HepG2 (cell line): ENCODE data around the gene L3MBTL1. TPM values are rescaled to one million over a fixed set of nuclear protein-coding genes. Genes with fewer than 3 reads are reported as not detected.

Experiments
- ATAC-seq: fragments of 200-7000 bp; cut with Tn5 transposase; 3 replicates; pipeline ENCODE4 v1.9.1; 2020; ENCODE audit warnings: mild to moderate bottlenecking, moderate library complexity
- BruUV-seq: library from RNA; stranded (reverse); fragments of 400-500 nt; replicated peaks from 2 replicates; lab custom pipeline; 2021; lab: Mats Ljungman, UMichigan
- CTCF ChIA-PET: fragments of 300-600 bp; formaldehyde crosslinking; extraction: SDS; loops from one replicate; lab custom pipeline; 2021; ENCODE audit warnings: low total read pairs, inconsistent platforms, low intra/inter-chr PET ratio; lab: Yijun Ruan, JAX
- POLR2A ChIA-PET: fragments of 350-600 bp; sonication (Branson Sonifier 250); formaldehyde crosslinking; loops from one replicate; lab custom pipeline; 2020; ENCODE audit warnings: antibody characterized with exemption, inconsistent platforms; lab: Yijun Ruan, JAX
- DNase-seq: peaks from one replicate; pipeline ENCODE4 v3.0.0-alpha.2; 2015; ENCODE audit warnings: low spot score
- FAIRE-seq: peaks from 3 replicates; lab custom pipeline; 2011; peaks lifted over from hg19 to GRCh38; lab: Jason Lieb, UNC
- H2AFZ ChIP-seq: one replicate; pipeline ENCODE4 v1.6.1; 2011; ENCODE audit warnings: low read length, inconsistent platforms
- H3K27ac ChIP-seq: fragments of 300-600 bp; 3 replicates; pipeline ENCODE4 v1.8.0; 2011; ENCODE audit warnings: mixed run types, mild to moderate bottlenecking, mixed read lengths, low read length, inconsistent platforms; ENCODE audit not compliant: insufficient read depth; ENCODE audit errors: extremely low read length
- H3K27me3 ChIP-seq, 2 experiments: fragments of 200-600 bp in 1 of 2; 2 replicates in 1 of 2; 3 replicates in 1 of 2; pipeline versions ENCODE4 v1.6.0 to v1.8.0; 2011; ENCODE audit warnings: low read length in 2 of 2, mild to moderate bottlenecking in 2 of 2, moderate library complexity in 2 of 2, inconsistent platforms in 1 of 2; ENCODE audit not compliant: insufficient read depth in 2 of 2, control insufficient read depth in 1 of 2
- H3K36me3 ChIP-seq, 2 experiments: fragments of 200-600 bp in 1 of 2; replicated peaks in 1 of 2; 2 replicates in 1 of 2; 3 replicates in 1 of 2; pipeline versions ENCODE4 v1.5.1 to v1.8.0; 2011; ENCODE audit warnings: low read length in 2 of 2, inconsistent platforms in 1 of 2; ENCODE audit not compliant: insufficient read depth in 2 of 2, control insufficient read depth in 1 of 2
- H3K4me1 ChIP-seq: 2 replicates; pipeline ENCODE4 v1.5.1; 2012; ENCODE audit warnings: low read length, inconsistent platforms; ENCODE audit not compliant: insufficient read depth
- H3K4me2 ChIP-seq: 2 replicates; pipeline ENCODE4 v1.6.0; 2011; ENCODE audit warnings: low read depth, low read length, inconsistent platforms
- H3K4me3 ChIP-seq, 3 experiments: fragments of 200-600 bp in 1 of 3; sonication (generic), shearing (Covaris generic) in 1 of 3; replicated peaks in 1 of 3; 2 replicates each; pipeline ENCODE4 v1.5.1; 2011 to 2016; ENCODE audit warnings: low read length in 3 of 3, inconsistent platforms in 2 of 3, low read depth in 2 of 3, mild to moderate bottlenecking in 2 of 3, control low read depth in 1 of 3, mixed read lengths in 1 of 3; ENCODE audit not compliant: insufficient read depth in 1 of 3
- H3K79me2 ChIP-seq: one replicate; pipeline ENCODE4 v1.6.1; 2011; ENCODE audit warnings: low read length, inconsistent platforms; ENCODE audit not compliant: insufficient read depth
- H3K9ac ChIP-seq: 2 replicates; pipeline ENCODE4 v1.6.0; 2011; ENCODE audit warnings: mild to moderate bottlenecking, low read depth, low read length, inconsistent platforms; ENCODE audit not compliant: insufficient read depth
- H3K9me3 ChIP-seq: 2 replicates; pipeline ENCODE4 v1.5.1; 2012; ENCODE audit warnings: mild to moderate bottlenecking, low read length
- H4K20me1 ChIP-seq: 2 replicates; pipeline ENCODE4 v1.6.0; 2011; ENCODE audit warnings: inconsistent platforms, mild to moderate bottlenecking, low read length, moderate library complexity; ENCODE audit not compliant: insufficient read depth
- HNRNPH1 ChIP-seq: fragments of 200-400 bp; formaldehyde crosslinking; optimal IDR thresholded peaks from 2 replicates; pipeline ENCODE3; 2017; ENCODE audit warnings: mild to moderate bottlenecking, low read depth, low read length
- ISX ChIP-seq: sonication (generic); formaldehyde crosslinking; conservative IDR thresholded peaks from 2 replicates; pipeline ENCODE4 v1.5.0; 2020; ENCODE audit warnings: missing genetic modification reagents
- KLF12 ChIP-seq: sonication (generic); formaldehyde crosslinking; IDR thresholded peaks from 2 replicates; pipeline ENCODE4 v1.4.0; 2020; ENCODE audit warnings: missing genetic modification reagents, borderline replicate concordance
- KLF13 ChIP-seq: sonication (generic); formaldehyde crosslinking; IDR thresholded peaks from 2 replicates; pipeline ENCODE4 v1.4.0; 2020; ENCODE audit warnings: mild to moderate bottlenecking, missing genetic modification reagents
- MTA1 ChIP-seq: sonication (generic); formaldehyde crosslinking; IDR thresholded peaks from 2 replicates; pipeline ENCODE4 v1.4.0; 2020; ENCODE audit warnings: missing genetic modification reagents, mild to moderate bottlenecking, borderline replicate concordance
- MTA3 ChIP-seq: sonication (generic); formaldehyde crosslinking; IDR thresholded peaks from 2 replicates; pipeline ENCODE4 v1.4.0; 2020; ENCODE audit warnings: missing genetic modification reagents
- REPIN1 ChIP-seq: sonication (generic); formaldehyde crosslinking; IDR thresholded peaks from 2 replicates; pipeline ENCODE4 v1.8.0; 2022; ENCODE audit warnings: missing genetic modification reagents, low read depth, mild to moderate bottlenecking, borderline replicate concordance
- SOX6 ChIP-seq, 2 experiments: fragments of 450-650 bp in 1 of 2; sonication (generic) in 1 of 2; formaldehyde crosslinking in 1 of 2; IDR thresholded peaks; 2 replicates each; pipeline versions ENCODE4 v1.4.0 to v1.6.1; 2017 to 2020; ENCODE audit warnings: antibody characterized with exemption in 1 of 2, mild to moderate bottlenecking in 1 of 2, missing genetic modification reagents in 1 of 2
- ZBTB42 ChIP-seq: sonication (generic); formaldehyde crosslinking; IDR thresholded peaks from 2 replicates; pipeline ENCODE4 v1.5.0; 2020; ENCODE audit warnings: mild to moderate bottlenecking, missing genetic modification reagents
- ZNF292 ChIP-seq: sonication (generic); formaldehyde crosslinking; IDR thresholded peaks from 2 replicates; pipeline ENCODE4 v1.8.1; 2022; ENCODE audit warnings: mild to moderate bottlenecking, low read depth, missing genetic modification reagents, borderline replicate concordance
- ZNF501 ChIP-seq: sonication (generic); formaldehyde crosslinking; IDR thresholded peaks from 2 replicates; pipeline ENCODE4 v1.5.1; 2020; ENCODE audit warnings: mild to moderate bottlenecking, moderate library complexity, missing genetic modification reagents
- WGBS: methylation state at CpG from one replicate; pipeline ENCODE4 v1.1.6; 2017; ENCODE audit warnings: low lambda C conversion rate; 5-methylcytosine and 5-hydroxymethylcytosine counted together
- in situ Hi-C: cut with HindIII; loops from 2 replicates; pipeline ENCODE4 v1.10.0; 2017; ENCODE audit warnings: low pct_unique_long_range_greater_than_20kb; ENCODE audit not compliant: extremely low pct_ligation_motif_present
- intact Hi-C: fragments of 100-400 bp; cut with micrococcal nuclease; formaldehyde crosslinking; loops from one replicate; pipeline ENCODE4 v1.10.0; 2022; ENCODE audit not compliant: unreplicated experiment
- polyA plus RNA-seq, 8 experiments: library from polyadenylated mRNA; depleted of rRNA in 3 of 8; stranded (reverse) in 7 of 8; unstranded in 1 of 8; fragments of >200 nt; fragmentation: Illumina TruSeq in 4 of 8; extraction: Trizol in 4 of 8; gene quantifications; 2 replicates each; pipeline versions ENCODE4 v1.2.1 to v1.2.3, GENCODE V29; 2011 to 2016; ENCODE audit warnings: low read depth in 4 of 8, missing spikeins in 1 of 8, mixed read lengths in 1 of 8; ENCODE audit not compliant: insufficient read depth in 1 of 8
- total RNA-seq, 5 experiments: library from RNA; depleted of rRNA; stranded (reverse); fragments of >200 nt; fragmentation: Illumina TruSeq; extraction: Trizol; gene quantifications; 2 replicates each; pipeline ENCODE4 v1.2.3, GENCODE V29; 2016; ENCODE audit warnings: low read depth in 1 of 5
- TF ChIP-seq, protein P1 (sequence below): sonication (generic); formaldehyde crosslinking; IDR thresholded peaks from 2 replicates; pipeline ENCODE4 v1.8.0; 2022; ENCODE audit warnings: missing genetic modification reagents, mild to moderate bottlenecking, inconsistent platforms, borderline replicate concordance
- TF ChIP-seq, protein P2 (sequence below): sonication (generic); formaldehyde crosslinking; IDR thresholded peaks from 2 replicates; pipeline ENCODE4 v1.5.1; 2020; ENCODE audit warnings: mild to moderate bottlenecking, missing genetic modification reagents, moderate library complexity
- TF ChIP-seq, protein P3 (sequence below): sonication (generic); formaldehyde crosslinking; IDR thresholded peaks from 2 replicates; pipeline ENCODE4 v1.8.1; 2022; ENCODE audit warnings: mild to moderate bottlenecking, missing genetic modification reagents
- TF ChIP-seq, protein P4 (sequence below): sonication (generic); formaldehyde crosslinking; IDR thresholded peaks from 2 replicates; pipeline ENCODE4 v1.8.0; 2022; ENCODE audit warnings: missing genetic modification reagents, low read depth, mild to moderate bottlenecking, borderline replicate concordance

The L3MBTL1 gene
- total and polyA plus RNA-seq, 2 of the 13 experiments (the other 11 are each of a cell fraction or from before 2014, with no cell fraction given), result 9.0 to 17.8 TPM

DNA sequence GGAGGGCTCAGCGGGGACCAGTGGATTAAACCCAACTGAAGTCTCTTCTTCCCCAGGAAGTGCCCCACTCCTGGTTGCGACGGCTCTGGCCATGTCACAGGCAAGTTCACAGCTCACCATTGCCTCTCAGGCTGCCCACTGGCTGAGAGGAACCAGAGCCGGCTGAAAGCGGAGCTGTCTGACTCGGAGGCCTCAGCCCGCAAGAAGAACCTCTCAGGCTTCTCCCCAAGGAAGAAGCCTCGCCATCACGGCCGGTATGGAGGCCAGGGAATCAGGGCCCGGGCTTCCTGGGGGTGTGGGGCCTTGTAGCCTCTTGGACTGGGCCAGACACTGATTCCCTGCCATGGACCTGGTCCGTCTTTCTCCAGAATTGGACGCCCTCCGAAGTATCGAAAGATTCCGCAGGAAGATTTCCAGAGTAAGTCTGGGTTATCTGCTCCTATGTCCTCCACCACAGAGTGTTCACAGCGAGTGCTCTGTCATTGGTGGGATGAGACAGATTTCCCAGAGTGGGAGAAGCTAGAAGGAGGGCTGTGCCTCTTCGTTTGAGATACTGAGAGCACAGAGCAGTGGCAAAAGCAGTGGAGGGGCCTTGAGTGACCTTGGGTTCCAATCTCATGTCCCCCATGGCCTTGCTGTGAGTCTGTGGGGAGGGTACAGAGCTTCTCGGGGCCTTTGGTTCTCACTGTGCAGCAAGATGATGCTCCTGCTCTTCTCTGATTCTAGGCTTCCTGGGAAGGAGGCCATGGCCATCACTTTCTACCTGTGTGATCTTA, 28.7 kb downstream of the L3MBTL1 start:
- WGBS, result 87% methylated on average over 19 of the region's 19 CpGs
- intact Hi-C loops, result no loop called here
- Histone ChIP-seq H4K20me1 (no peaks in the 10 kb centered on the region), H3K9ac (no peak overlapping the region), H3K4me1 (peaks cover 48% of the 10 kb centered on the region), H3K9me3 (no peaks in the 10 kb centered on the region), H3K27ac (no peak overlapping the region), H3K27me3 (no peaks in the 10 kb centered on the region; a peak in 1 of 5 replicates), H3K4me3 (no peak overlapping the region), H3K36me3 (peaks cover 2 to 4% of the 10 kb centered on the region in 2 experiments; a peak in 3 of 5 replicates), H3K79me2 (no peaks in the 10 kb centered on the region), H3K4me2 (no peak overlapping the region), H2AFZ (no peak overlapping the region)
- in situ Hi-C loops, result loop anchor here (5.0 kb wide), 1 partner anchor 156 kb away; no protein-coding TSS in a partner anchor
- no TSS peak for BruUV-seq
- FAIRE-seq (no peak), ATAC-seq (no peak), DNase-seq (no peak)
- ChIA-PET POLR2A (interaction anchor here (1.2 to 12.5 kb wide), 8 partner anchors 21 to 117 kb away, joined by 4 to 224 read pairs (median 6); partner anchors contain the start of genes IFT52, L3MBTL1, SGK2 and SRSF6), CTCF (interaction anchor here (0.8 to 3.7 kb wide), 2 partner anchors 87 to 156 kb away, joined by 4 to 39 read pairs; no protein-coding TSS in a partner anchor)
- TF ChIP-seq ZNF501 (CRISPR knock-in tag) (no peak), KLF13 (CRISPR knock-in tag) (0 out of 2 replicates have a peak, but pooled peaks have one; percentile 21), SOX6 (IDR thresholded peaks at IDR 0.05) (no peak), SOX6 (CRISPR knock-in tag; IDR thresholded peaks at IDR 0.05) (0 out of 2 replicates have a peak, but pooled peaks have one; percentile 10), HNRNPH1 (no peak), MTA1 (CRISPR knock-in tag) (0 out of 2 replicates have a peak, but pooled peaks have one; percentile 5), ZNF292 (CRISPR knock-in tag) (no peak), ZBTB42 (CRISPR knock-in tag) (no peak), REPIN1 (CRISPR knock-in tag) (no peak), MTA3 (CRISPR knock-in tag) (no peak), KLF12 (CRISPR knock-in tag) (no peak), ISX (CRISPR knock-in tag) (no peak)
- TF ChIP-seq, protein P1, sequence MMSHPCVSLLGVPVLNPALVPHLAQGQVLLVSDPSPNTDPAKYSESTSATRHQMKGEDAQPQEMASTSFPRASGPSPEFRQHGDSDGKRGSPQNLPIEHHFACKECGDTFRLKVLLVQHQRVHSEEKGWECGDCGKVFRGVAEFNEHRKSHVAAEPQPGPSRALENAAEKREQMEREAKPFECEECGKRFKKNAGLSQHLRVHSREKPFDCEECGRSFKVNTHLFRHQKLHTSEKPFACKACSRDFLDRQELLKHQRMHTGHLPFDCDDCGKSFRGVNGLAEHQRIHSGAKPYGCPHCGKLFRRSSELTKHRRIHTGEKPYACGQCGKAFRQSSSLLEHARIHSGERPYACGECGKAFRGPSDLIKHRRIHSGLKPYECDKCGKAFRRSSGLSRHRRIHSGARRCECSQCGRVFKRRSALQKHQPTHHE, result no peak
- TF ChIP-seq, protein P2, sequence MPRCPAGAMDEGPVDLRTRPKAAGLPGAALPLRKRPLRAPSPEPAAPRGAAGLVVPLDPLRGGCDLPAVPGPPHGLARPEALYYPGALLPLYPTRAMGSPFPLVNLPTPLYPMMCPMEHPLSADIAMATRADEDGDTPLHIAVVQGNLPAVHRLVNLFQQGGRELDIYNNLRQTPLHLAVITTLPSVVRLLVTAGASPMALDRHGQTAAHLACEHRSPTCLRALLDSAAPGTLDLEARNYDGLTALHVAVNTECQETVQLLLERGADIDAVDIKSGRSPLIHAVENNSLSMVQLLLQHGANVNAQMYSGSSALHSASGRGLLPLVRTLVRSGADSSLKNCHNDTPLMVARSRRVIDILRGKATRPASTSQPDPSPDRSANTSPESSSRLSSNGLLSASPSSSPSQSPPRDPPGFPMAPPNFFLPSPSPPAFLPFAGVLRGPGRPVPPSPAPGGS, result no peak
- TF ChIP-seq, protein P3, sequence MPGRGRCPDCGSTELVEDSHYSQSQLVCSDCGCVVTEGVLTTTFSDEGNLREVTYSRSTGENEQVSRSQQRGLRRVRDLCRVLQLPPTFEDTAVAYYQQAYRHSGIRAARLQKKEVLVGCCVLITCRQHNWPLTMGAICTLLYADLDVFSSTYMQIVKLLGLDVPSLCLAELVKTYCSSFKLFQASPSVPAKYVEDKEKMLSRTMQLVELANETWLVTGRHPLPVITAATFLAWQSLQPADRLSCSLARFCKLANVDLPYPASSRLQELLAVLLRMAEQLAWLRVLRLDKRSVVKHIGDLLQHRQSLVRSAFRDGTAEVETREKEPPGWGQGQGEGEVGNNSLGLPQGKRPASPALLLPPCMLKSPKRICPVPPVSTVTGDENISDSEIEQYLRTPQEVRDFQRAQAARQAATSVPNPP (CRISPR knock-in tag), result no peak
- TF ChIP-seq, protein P4, sequence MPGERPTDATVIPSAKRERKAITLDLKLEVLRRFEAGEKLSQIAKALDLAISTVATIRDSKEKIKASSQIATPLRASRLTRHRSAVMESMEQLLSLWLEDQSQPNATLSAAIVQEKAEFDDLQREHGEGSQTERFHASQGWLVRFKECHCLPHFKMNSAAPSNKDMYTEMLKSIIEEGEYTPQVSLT, result no peak
